Measurements from ENCODE around the gene DRAP1.

- TF ChIP-seq IRF1 (CRISPR knock-in tag; IDR thresholded peaks at IDR 0.05), result no peak
- TF ChIP-seq GABPB1 (CRISPR knock-in tag; IDR thresholded peaks at IDR 0.05), result no peak
- no peak for TF ChIP-seq ZNF121 (CRISPR knock-in tag; IDR thresholded peaks at IDR 0.05)
- no peak for TF ChIP-seq CTCF (IDR thresholded peaks at IDR 0.05)
- no peak for TF ChIP-seq ETV6 (CRISPR knock-in tag; IDR thresholded peaks at IDR 0.05)
- TF ChIP-seq ATF2 (CRISPR knock-in tag; IDR thresholded peaks at IDR 0.05; ENCODE audit: borderline replicate concordance, low read depth), result no peak
- TF ChIP-seq MYBL2 (CRISPR knock-in tag; IDR thresholded peaks at IDR 0.05), result no peak
- TF ChIP-seq SP1 (CRISPR knock-in tag; conservative IDR thresholded peaks at IDR 0.05), result no peak
- TF ChIP-seq IRF2 (CRISPR knock-in tag; IDR thresholded peaks at IDR 0.05; ENCODE audit: borderline replicate concordance, low read depth), result no peak
- TF ChIP-seq ZNF138 (CRISPR knock-in tag; conservative IDR thresholded peaks at IDR 0.05), result no peak
- TF ChIP-seq ATF3 (CRISPR knock-in tag; conservative IDR thresholded peaks at IDR 0.05), result no peak
- TF ChIP-seq ZNF396 (CRISPR knock-in tag; IDR thresholded peaks at IDR 0.05; ENCODE audit: borderline replicate concordance), result no peak
- TF ChIP-seq USF1 (CRISPR knock-in tag; IDR thresholded peaks at IDR 0.05), result no peak
These were observed 25.5 kb downstream of the DRAP1 start for GRCh38 chr11:65944767-65945166.
